Left lobe of liver (tissue), 2 donors: ENCODE measurements around the gene SH3BGR. TPM values are rescaled to one million over a fixed set of nuclear protein-coding genes. Genes with fewer than 3 reads are reported as not detected.
"Not testable (repeated sequence)": the region's sequence is repeated elsewhere in the genome, so short reads cannot be mapped to it uniquely, and the experiment has no call there.

ENCODE experiments used
- ATAC-seq: fragments of 200-7000 bp; cut with Tn5 transposase; one replicate; pipeline ENCODE4 v1.9.1; 2020; ENCODE audit warnings: mild to moderate bottlenecking, moderate library complexity
- DNase-seq: peaks from one replicate; pipeline ENCODE4 v3.0.0-alpha.2; 2020; ENCODE audit warnings: low spot score
- total RNA-seq: library from RNA; stranded (reverse); gene quantifications from one replicate; pipeline ENCODE4 v1.2.1, GENCODE V29; 2021
- donor health status: DM: no; HTN: no; CAD: no; lungs with moderate emphysema.
- donor health status: DM: no; HTN: yes; CAD: no.

SH3BGR gene
- total RNA-seq, 1 donor from 2014 or later, result 5.8 TPM

GRCh38 chr21:39538453-39539042 is 86.8 kb downstream of the SH3BGR start:
- ATAC-seq (no peak), DNase-seq (no peak)

- not testable (repeated sequence) for ATAC-seq, DNase-seq
These were observed 88.6 kb downstream of the SH3BGR start for GRCh38 chr21:39540367-39540766.

- ATAC-seq, result no peak
These were observed 91.0 kb downstream of the SH3BGR start for GRCh38 chr21:39542736-39543135.

GRCh38 chr21:39546522-39546921 is 94.8 kb downstream of the SH3BGR start:
- ATAC-seq, result no peak
- no peak for DNase-seq

More at GRCh38 chr21:39542736-39543135, 91.0 kb downstream of the SH3BGR start:
- DNase-seq, result no peak

GRCh38 chr21:39552856-39553255 is 101.1 kb downstream of the SH3BGR start:
- DNase-seq (no peak), ATAC-seq (no peak)

GRCh38 chr21:39553331-39553730 is 101.6 kb downstream of the SH3BGR start:
- DNase-seq (no peak), ATAC-seq (no peak)

- ATAC-seq (no peak), DNase-seq (no peak)
These were observed 104.3 kb downstream of the SH3BGR start for GRCh38 chr21:39555911-39556590.

GRCh38 chr21:39559511-39559910 is 107.7 kb downstream of the SH3BGR start:
- DNase-seq (no peak), ATAC-seq (no peak)

- DNase-seq, result no peak
- ATAC-seq, result no peak
These were observed 109.4 kb downstream of the SH3BGR start for GRCh38 chr21:39561140-39561539.

- ATAC-seq (no peak), DNase-seq (no peak)
These were observed 111.3 kb downstream of the SH3BGR start for GRCh38 chr21:39562791-39563770.

GRCh38 chr21:39564200-39564599 is 112.4 kb downstream of the SH3BGR start:
- ATAC-seq (no peak), DNase-seq (no peak)

Other genes starting within 250 kb of the SH3BGR start
- 21.9 TPM for gene BRWD1, start 138.3 kb upstream of the SH3BGR start, total RNA-seq
- 31.7 TPM for gene HMGN1, start 102.9 kb upstream of the SH3BGR start, total RNA-seq
- gene LCA5L, start 6.2 kb upstream of the SH3BGR start, total RNA-seq, result 0.68 TPM
- gene B3GALT5, start 161.0 kb downstream of the SH3BGR start, total RNA-seq, result 0.23 TPM